NAMALWA (cell line): ENCODE measurements around the gene SLC5A11.

Experiments used
- DNase-seq: peaks from one replicate; pipeline ENCODE4 v3.0.0-alpha.2; 2015; ENCODE audit warnings: low spot score

The SLC5A11 gene

GRCh38 chr16:24920568-24920967 lies 74.8 kb downstream of the SLC5A11 start:
- no peak for DNase-seq

GRCh38 chr16:24921229-24921628 lies 75.5 kb downstream of the SLC5A11 start:
- no peak for DNase-seq

GRCh38 chr16:24925163-24925562 lies 79.4 kb downstream of the SLC5A11 start:
- DNase-seq = no peak

- DNase-seq = no peak
Observed at GRCh38 chr16:24929409-24929808, 83.6 kb downstream of the SLC5A11 start.

- DNase-seq = no peak
Observed at GRCh38 chr16:24930440-24930839, 84.7 kb downstream of the SLC5A11 start.

GRCh38 chr16:24931091-24931490 lies 85.3 kb downstream of the SLC5A11 start:
- no peak for DNase-seq

- no peak for DNase-seq
Observed at GRCh38 chr16:24935336-24935735, 89.6 kb downstream of the SLC5A11 start.

- DNase-seq = no peak
Observed at GRCh38 chr16:24936151-24936550, 90.4 kb downstream of the SLC5A11 start.

GRCh38 chr16:24939224-24939623 lies 93.5 kb downstream of the SLC5A11 start:
- DNase-seq = no peak

GRCh38 chr16:24939738-24940137 lies 94.0 kb downstream of the SLC5A11 start:
- no peak for DNase-seq

- no peak for DNase-seq
Observed at GRCh38 chr16:24943471-24943870, 97.7 kb downstream of the SLC5A11 start.

GRCh38 chr16:24944206-24944605 lies 98.4 kb downstream of the SLC5A11 start:
- no peak for DNase-seq

- no peak for DNase-seq
Observed at GRCh38 chr16:24946155-24946554, 100.4 kb downstream of the SLC5A11 start.

GRCh38 chr16:24950275-24950674 lies 104.5 kb downstream of the SLC5A11 start:
- no peak for DNase-seq

- DNase-seq = no peak
Observed at GRCh38 chr16:24953306-24953705, 107.5 kb downstream of the SLC5A11 start.

GRCh38 chr16:24953721-24954120 lies 108.0 kb downstream of the SLC5A11 start:
- no peak for DNase-seq

- DNase-seq = no peak
Observed at GRCh38 chr16:24954137-24954536, 108.4 kb downstream of the SLC5A11 start.

- no peak for DNase-seq
Observed at GRCh38 chr16:24955975-24956731, 110.4 kb downstream of the SLC5A11 start.

GRCh38 chr16:24957887-24958286 lies 112.1 kb downstream of the SLC5A11 start:
- DNase-seq = no peak
